H1 (cell line): ENCODE data around the gene TEX2.

ENCODE experiments used
- CEBPB ChIP-seq: IDR thresholded peaks from 2 replicates; pipeline ENCODE4 v1.6.1; 2012; ENCODE audit warnings: low read depth, low read length
- CTCF ChIP-seq, 3 experiments: IDR thresholded peaks; 1 replicate in 2 of 3; 2 replicates in 1 of 3; pipeline versions ENCODE4 v1.5.1 to v1.6.1; 2011; ENCODE audit warnings: low read length in 3 of 3, mild to moderate bottlenecking in 3 of 3, inconsistent platforms in 2 of 3, low read depth in 1 of 3, moderate library complexity in 1 of 3; ENCODE audit not compliant: insufficient read depth in 1 of 3; ENCODE audit errors: control extremely low read depth in 1 of 3
- FOSL1 ChIP-seq: IDR thresholded peaks from 2 replicates; pipeline ENCODE4 v1.6.1; 2011; ENCODE audit warnings: mild to moderate bottlenecking, low read depth, low read length, moderate library complexity; ENCODE audit not compliant: insufficient read depth
- HDAC6 ChIP-seq: IDR thresholded peaks from one replicate; pipeline ENCODE4 v1.7.1; 2012; ENCODE audit warnings: low read depth, mild to moderate bottlenecking, inconsistent platforms, low read length, moderate library complexity
- POLR2A ChIP-seq, 2 experiments: IDR thresholded peaks; 1 replicate in 1 of 2; 2 replicates in 1 of 2; pipeline ENCODE4 v1.6.1; 2011; ENCODE audit warnings: low read depth in 2 of 2, low read length in 2 of 2, mild to moderate bottlenecking in 2 of 2; ENCODE audit errors: control extremely low read depth in 1 of 2

GRCh38 chr17:64187093-64187895 is 75.8 kb downstream of the TEX2 start:
- no peak for TF ChIP-seq CEBPB
- TF ChIP-seq FOSL1 = no peak
- no peak for TF ChIP-seq CTCF (IDR thresholded peaks at IDR 0.05; ENCODE audit: control extremely low read depth in 1 of 3, insufficient read depth in 1 of 3, low read depth in 1 of 3, low read length in 3 of 3)
- no peak for TF ChIP-seq POLR2A (IDR thresholded peaks at IDR 0.05; ENCODE audit: control extremely low read depth in 1 of 2, low read depth in 2 of 2, low read length in 2 of 2)
- no peak for TF ChIP-seq HDAC6
